GM12875 (cell line): ENCODE measurements around the gene TRERF1.

Source experiments
- H3K4me3 ChIP-seq: one replicate; pipeline ENCODE4 v1.5.1; 2011; ENCODE audit warnings: low read depth, low read length, control low read depth
- CTCF ChIP-seq: IDR thresholded peaks from 2 replicates; pipeline ENCODE4 v1.5.1; 2011; ENCODE audit warnings: low read depth, mild to moderate bottlenecking, control low read depth, inconsistent platforms, low read length, moderate library complexity, borderline replicate concordance; ENCODE audit not compliant: insufficient read depth

The TRERF1 gene

GRCh38 chr6:42306439-42307140 is 145.1 kb downstream of the TRERF1 start:
- H3K4me3 ChIP-seq: no peak overlapping the region
- no peak for TF ChIP-seq CTCF

DNA sequence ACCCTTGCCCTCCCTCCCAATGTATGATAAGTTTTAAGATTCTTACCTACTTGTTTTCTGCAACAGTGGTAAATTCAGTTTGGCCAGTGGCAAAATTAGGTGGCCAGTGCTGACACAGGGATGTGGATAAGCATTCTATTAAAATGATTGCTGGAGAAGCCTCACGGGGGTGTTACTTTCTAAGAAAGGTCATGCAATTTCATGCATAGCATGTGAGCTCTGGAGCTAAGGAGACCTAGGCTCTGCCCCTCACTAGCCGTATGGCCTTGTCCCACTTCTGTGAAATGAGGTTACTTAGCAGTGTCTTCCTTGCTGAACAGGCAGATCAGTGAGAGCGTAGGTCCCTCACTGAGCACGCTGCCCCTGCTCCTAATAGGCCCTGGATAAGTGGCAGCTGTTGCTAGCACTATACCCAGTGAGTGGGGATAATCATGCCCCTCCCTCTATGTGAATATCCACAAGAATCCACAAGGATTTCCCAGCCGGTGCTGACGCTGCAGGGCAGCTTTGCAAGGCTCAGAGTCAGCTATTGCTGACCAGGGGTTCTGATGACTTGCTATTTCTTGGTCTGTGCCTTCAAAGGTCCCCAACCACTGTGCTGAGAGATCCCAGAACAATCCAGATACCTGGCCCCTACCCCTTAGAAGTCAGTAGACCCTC is 147.5 kb downstream of the TRERF1 start:
- no peak for TF ChIP-seq CTCF
- H3K4me3 ChIP-seq: no peak overlapping the region

GRCh38 chr6:42302411-42302810 is 149.3 kb downstream of the TRERF1 start:
- no peak for TF ChIP-seq CTCF
- no peak overlapping the region for H3K4me3 ChIP-seq

DNA sequence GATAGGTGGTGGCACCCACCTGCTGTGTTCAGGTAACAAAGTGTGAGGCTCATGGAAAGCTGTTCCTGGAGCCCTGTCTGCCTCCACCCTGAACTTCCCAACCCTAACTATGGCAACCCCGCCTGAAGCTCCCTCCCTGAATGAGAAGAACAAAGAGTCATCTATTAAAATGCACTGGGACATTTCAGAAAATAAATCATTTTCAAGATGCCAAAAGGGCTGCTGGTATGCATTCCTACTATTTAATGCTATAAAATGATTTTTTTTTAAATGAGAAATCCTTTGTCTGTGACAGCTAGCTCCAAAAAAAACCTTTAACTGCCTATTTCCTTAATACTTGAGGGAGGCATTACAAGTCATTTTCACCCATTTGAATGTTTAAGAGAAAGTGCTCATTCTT is 149.7 kb downstream of the TRERF1 start:
- no peak for TF ChIP-seq CTCF
- H3K4me3 ChIP-seq: no peak overlapping the region

DNA sequence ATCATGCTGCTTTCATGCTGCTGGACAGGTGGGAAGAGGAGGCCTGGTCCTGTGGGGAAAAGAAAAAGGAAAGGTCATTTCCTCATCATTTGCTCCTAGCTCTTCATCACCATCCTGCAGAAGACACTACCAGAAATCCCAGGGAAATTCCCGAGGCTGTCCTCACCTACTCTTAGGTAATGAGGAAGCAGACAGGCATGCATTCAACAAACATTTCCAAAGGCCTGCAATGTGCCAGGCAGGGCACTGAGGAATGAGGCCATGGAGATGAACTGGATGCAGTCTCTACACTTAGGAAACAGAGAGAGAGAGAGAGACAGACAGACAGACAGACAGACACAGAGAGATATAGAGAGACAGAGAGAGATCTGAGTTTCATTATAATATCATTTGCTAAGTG is 151.0 kb downstream of the TRERF1 start:
- no peak overlapping the region for H3K4me3 ChIP-seq
- TF ChIP-seq CTCF: no peak

GRCh38 chr6:42300185-42300584 is 151.5 kb downstream of the TRERF1 start:
- no peak overlapping the region for H3K4me3 ChIP-seq
- no peak for TF ChIP-seq CTCF

DNA sequence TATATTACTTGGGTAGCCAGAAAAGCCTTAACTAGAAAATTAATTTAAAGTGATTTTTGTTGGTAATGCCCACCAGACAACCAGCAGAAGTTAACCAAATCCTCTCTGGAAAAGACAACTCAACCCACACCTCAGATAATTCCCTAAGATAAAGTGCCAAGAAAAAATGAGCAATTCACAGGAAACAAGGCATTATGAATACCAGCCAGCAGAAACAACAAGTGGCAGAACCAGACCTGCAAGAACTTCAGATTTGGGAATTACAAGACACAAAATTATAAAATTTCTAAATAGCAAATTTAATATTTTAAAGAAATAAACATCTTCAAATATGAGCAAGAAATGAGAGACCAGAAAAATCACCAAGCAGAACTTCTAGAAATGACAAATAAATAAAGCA is 154.1 kb downstream of the TRERF1 start:
- TF ChIP-seq CTCF: no peak
- H3K4me3 ChIP-seq: no peak overlapping the region
